Activated naive CD4-positive, alpha-beta T cell treated with anti-CD3 and anti-CD28 coated beads for 36 hours (primary cell): ENCODE measurements around the gene TSHZ3. TPM values are rescaled to one million over a fixed set of nuclear protein-coding genes. Genes with fewer than 3 reads are reported as not detected.
A peak's percentile ranks its signal among the peaks of the same experiment; 100 is the strongest.

Source experiments
- CTCF ChIA-PET: fragments of 350-600 bp; sonication (Branson Sonifier 250); formaldehyde crosslinking; loops from one replicate; lab custom pipeline; 2021; ENCODE audit warnings: antibody characterized with exemption; lab: Charles Lee
- DNase-seq: peaks from one replicate; pipeline ENCODE4 v3.0.0-alpha.2; 2020
- H3K27ac Mint-ChIP-seq: one replicate; pipeline ENCODE4 v1.8.0; 2021; ENCODE audit warnings: mild to moderate bottlenecking, mixed read lengths
- H3K27me3 Mint-ChIP-seq: one replicate; pipeline ENCODE4 v1.8.0; 2021; ENCODE audit warnings: low read depth, mixed read lengths
- H3K36me3 Mint-ChIP-seq: one replicate; pipeline ENCODE4 v1.8.0; 2021; ENCODE audit warnings: low read depth, mixed read lengths
- H3K4me1 Mint-ChIP-seq: one replicate; pipeline ENCODE4 v1.8.0; 2021; ENCODE audit warnings: low read depth, mixed read lengths
- H3K4me3 Mint-ChIP-seq: one replicate; pipeline ENCODE4 v1.8.0; 2021; ENCODE audit warnings: mild to moderate bottlenecking, moderate library complexity, mixed read lengths
- H3K9me3 Mint-ChIP-seq: one replicate; pipeline ENCODE4 v1.8.0; 2021; ENCODE audit warnings: mixed read lengths
- intact Hi-C: fragments of 100-400 bp; cut with micrococcal nuclease; formaldehyde crosslinking; loops from one replicate; pipeline ENCODE4 v1.15.1; 2023
- total RNA-seq, 2 experiments: library from RNA; stranded (reverse); gene quantifications; one replicate each; pipeline ENCODE4 v1.2.3, GENCODE V29; 2021

TSHZ3 gene
- total RNA-seq, 2 experiments from 2014 or later = 1.6 to 2.0 TPM

- H3K9me3 Mint-ChIP-seq = no peaks in the 10 kb centered on the region
- H3K27me3 Mint-ChIP-seq = peaks cover 24% of the 10 kb centered on the region
- no peaks in the 10 kb centered on the region for H3K36me3 Mint-ChIP-seq
- intact Hi-C loops = loop anchor here (5.0 kb wide), 1 partner anchor 292 kb away; no protein-coding TSS in a partner anchor
- CTCF ChIA-PET = no interaction called here
- no peak overlapping the region for H3K27ac Mint-ChIP-seq
- no peak overlapping the region for H3K4me3 Mint-ChIP-seq
- DNase-seq = no peak
- H3K4me1 Mint-ChIP-seq = peaks cover 25% of the 10 kb centered on the region
Observed at GRCh38 chr19:31344403-31344802, 4.8 kb downstream of the TSHZ3 start.

DNA sequence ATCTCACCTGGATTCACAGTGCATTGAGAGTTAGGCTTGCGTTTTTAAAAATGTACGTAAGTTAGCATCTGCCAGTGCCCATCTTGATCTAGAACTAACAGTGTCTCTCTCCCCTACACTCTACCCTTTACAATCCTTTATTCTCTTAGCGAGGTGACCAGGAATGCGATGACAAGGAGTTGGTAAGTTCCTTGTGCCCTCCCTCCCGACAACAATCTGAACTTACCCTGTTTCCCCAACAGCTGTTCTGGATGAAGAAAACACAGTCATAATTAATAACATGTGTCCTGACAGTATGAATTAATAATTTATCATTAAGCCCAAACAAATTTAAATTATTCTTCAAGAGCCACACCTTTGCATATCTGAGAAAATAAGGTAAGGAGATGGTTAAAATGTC lies 6.3 kb downstream of the TSHZ3 start:
- no peaks in the 10 kb centered on the region for H3K9me3 Mint-ChIP-seq
- H3K4me3 Mint-ChIP-seq = no peak overlapping the region
- no peak for DNase-seq
- peaks cover 29% of the 10 kb centered on the region for H3K4me1 Mint-ChIP-seq
- H3K27ac Mint-ChIP-seq = no peak overlapping the region
- H3K27me3 Mint-ChIP-seq = peaks cover 18% of the 10 kb centered on the region
- intact Hi-C loops = loop anchor here (5.0 kb wide), 1 partner anchor 291 kb away; no protein-coding TSS in a partner anchor
- CTCF ChIA-PET = no interaction called here
- H3K36me3 Mint-ChIP-seq = no peaks in the 10 kb centered on the region

DNA sequence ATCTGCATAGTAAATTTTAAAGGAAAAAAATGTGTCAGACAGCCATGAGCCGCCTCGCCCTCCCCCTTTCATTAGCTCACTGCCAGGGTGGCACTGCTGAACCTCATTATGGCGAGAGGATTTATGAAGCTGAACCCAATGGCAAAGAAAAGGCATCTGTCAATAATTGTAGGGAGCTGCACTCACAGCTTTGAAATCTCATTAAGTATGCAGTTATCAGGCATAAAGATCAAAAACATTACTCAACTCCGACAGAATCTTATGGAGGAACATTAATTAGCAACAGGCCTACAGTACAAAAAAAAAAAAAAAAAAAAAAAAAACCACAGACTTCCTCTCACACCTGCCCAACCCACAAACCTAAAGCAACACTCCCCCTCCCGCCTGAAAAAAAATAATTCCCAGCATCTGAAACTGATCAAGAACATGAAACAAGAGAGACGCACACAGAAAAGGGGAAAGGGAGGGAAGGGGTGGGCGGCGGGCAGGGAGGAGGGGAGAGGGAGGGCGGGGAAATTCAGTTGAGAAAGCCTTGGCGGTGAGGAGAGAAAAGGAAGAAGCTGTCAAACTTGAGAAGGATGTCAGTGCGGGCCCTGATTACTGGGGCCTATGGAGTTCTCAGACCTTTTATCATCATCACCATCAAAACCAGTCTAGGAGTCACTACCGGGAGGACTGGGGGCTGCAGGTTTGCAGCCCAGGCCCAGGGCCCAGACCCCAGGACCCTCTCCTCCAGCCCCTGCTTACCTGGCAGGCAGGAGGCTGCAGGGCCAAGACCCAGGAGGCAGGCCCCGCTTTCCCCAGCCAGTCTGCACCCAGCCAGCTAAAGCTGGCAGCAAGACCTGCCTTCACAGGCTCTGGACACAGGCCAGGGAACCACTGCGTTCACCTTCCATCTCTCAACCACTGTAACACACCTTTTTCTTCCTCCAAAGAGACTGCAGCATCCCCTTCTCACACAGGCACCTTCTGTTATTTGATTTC lies 8.9 kb downstream of the TSHZ3 start:
- Mint-ChIP-seq H3K36me3 (no peaks in the 10 kb centered on the region), H3K4me1 (peaks cover 29% of the 10 kb centered on the region), H3K27me3 (peaks cover 4% of the 10 kb centered on the region), H3K27ac (no peak overlapping the region), H3K4me3 (peak overlapping the region; percentile 16), H3K9me3 (no peaks in the 10 kb centered on the region)
- no peak for DNase-seq
- CTCF ChIA-PET = interaction anchor here (0.7 to 1.0 kb wide), 2 partner anchors 16 to 979 kb away, joined by 3 to 4 read pairs; no protein-coding TSS in a partner anchor
- intact Hi-C loops = loop anchor here (1.0 to 5.0 kb wide), 2 partner anchors 8 to 288 kb away; no protein-coding TSS in a partner anchor

DNA sequence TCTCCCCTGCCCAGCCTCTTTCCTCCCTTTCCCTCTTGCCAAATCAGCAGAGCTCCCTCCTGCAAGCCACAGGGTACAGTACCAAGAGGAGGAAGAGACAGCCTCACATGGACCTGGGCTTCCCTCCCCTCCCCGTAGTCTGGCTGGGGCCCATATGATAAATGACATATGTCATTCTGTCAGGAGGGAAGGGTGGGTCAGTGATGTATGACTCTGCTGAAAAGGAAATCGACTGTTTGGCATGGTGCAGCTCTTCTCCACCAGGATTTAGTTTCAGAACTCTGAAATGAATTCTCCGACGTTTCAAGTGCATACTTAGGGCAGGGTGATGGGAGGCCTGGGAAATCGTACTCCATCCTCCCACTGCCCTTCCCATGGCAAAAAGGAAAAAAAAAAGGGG lies 9.8 kb downstream of the TSHZ3 start:
- H3K27me3 Mint-ChIP-seq = peaks cover 2% of the 10 kb centered on the region
- H3K36me3 Mint-ChIP-seq = no peaks in the 10 kb centered on the region
- peaks cover 29% of the 10 kb centered on the region for H3K4me1 Mint-ChIP-seq
- intact Hi-C loops = no loop called here
- no peaks in the 10 kb centered on the region for H3K9me3 Mint-ChIP-seq
- H3K27ac Mint-ChIP-seq = no peak overlapping the region
- CTCF ChIA-PET = no interaction called here
- no peak for DNase-seq
- peak overlapping the region; percentile 16 for H3K4me3 Mint-ChIP-seq

GRCh38 chr19:31338069-31338776 lies 11.0 kb downstream of the TSHZ3 start:
- intact Hi-C loops = loop anchor here (1.0 kb wide), 1 partner anchor 19 kb away; no protein-coding TSS in a partner anchor
- Mint-ChIP-seq H3K4me1 (peaks cover 29% of the 10 kb centered on the region), H3K27me3 (peaks cover 2% of the 10 kb centered on the region), H3K4me3 (no peak overlapping the region), H3K27ac (no peak overlapping the region), H3K36me3 (no peaks in the 10 kb centered on the region), H3K9me3 (no peaks in the 10 kb centered on the region)
- CTCF ChIA-PET = interaction anchor here (0.9 to 1.3 kb wide), 2 partner anchors 9 to 10 kb away, joined by 3 to 6 read pairs; no protein-coding TSS in a partner anchor
- DNase-seq = peak; percentile 59

DNA sequence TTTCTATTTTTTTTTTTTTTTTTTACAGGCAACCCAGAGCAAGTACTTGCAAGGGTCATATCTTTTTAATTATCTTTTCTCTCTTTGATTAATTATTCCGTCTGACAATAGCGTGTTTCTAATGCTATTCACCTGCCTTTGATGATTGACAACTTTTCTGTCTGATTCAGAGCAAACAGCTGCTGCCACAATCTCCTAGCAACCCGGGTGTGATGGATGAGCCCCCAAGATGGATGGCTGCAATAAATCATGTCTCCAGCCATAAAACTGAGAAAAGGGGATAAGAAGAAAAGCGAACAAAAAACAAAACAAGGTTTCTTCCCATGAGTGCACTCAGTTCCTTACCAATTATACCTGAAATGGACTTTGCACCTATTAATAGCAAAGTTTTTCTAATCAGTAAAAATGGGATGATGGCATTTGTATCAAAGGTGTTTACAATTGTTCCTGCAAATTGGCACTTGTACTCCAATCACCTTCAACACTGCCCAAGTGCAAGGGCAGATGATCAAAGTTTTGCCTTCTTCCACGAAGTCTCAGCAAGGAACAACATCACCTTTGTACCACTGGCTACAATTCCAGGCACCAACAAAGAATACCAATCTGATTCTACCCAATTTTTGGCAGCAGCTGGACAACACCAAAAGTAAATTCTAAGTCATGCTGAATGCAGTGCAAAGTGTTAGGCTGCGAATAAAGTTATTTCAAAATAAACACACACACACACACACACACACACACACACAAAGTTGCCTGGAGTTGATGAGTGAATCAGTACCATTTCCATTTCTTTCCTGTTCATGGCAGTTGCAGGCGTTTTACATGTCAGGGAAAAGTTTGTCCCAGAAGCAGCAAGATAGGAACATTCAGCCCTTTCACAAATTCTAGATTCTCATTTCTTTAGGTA lies 12.0 kb downstream of the TSHZ3 start:
- CTCF ChIA-PET = interaction anchor here (1.3 kb wide), 1 partner anchor 8 kb away, joined by 6 read pairs; no protein-coding TSS in a partner anchor
- Mint-ChIP-seq H3K4me1 (peaks cover 29% of the 10 kb centered on the region), H3K9me3 (no peaks in the 10 kb centered on the region), H3K27me3 (no peaks in the 10 kb centered on the region), H3K4me3 (no peak overlapping the region), H3K27ac (no peak overlapping the region), H3K36me3 (no peaks in the 10 kb centered on the region)
- intact Hi-C loops = no loop called here
- no peak for DNase-seq

GRCh38 chr19:31335716-31336115 lies 13.5 kb downstream of the TSHZ3 start:
- no peaks in the 10 kb centered on the region for H3K27me3 Mint-ChIP-seq
- no peaks in the 10 kb centered on the region for H3K9me3 Mint-ChIP-seq
- CTCF ChIA-PET = no interaction called here
- no peak overlapping the region for H3K27ac Mint-ChIP-seq
- H3K4me1 Mint-ChIP-seq = peaks cover 21% of the 10 kb centered on the region
- DNase-seq = no peak
- no peaks in the 10 kb centered on the region for H3K36me3 Mint-ChIP-seq
- intact Hi-C loops = no loop called here
- H3K4me3 Mint-ChIP-seq = no peak overlapping the region

- Mint-ChIP-seq H3K9me3 (no peaks in the 10 kb centered on the region), H3K27me3 (no peaks in the 10 kb centered on the region), H3K4me1 (peaks cover 14% of the 10 kb centered on the region), H3K4me3 (no peak overlapping the region), H3K27ac (no peak overlapping the region), H3K36me3 (no peaks in the 10 kb centered on the region)
- intact Hi-C loops = no loop called here
- CTCF ChIA-PET = no interaction called here
- DNase-seq = no peak
Observed at GRCh38 chr19:31334849-31335624, 14.2 kb downstream of the TSHZ3 start.

DNA sequence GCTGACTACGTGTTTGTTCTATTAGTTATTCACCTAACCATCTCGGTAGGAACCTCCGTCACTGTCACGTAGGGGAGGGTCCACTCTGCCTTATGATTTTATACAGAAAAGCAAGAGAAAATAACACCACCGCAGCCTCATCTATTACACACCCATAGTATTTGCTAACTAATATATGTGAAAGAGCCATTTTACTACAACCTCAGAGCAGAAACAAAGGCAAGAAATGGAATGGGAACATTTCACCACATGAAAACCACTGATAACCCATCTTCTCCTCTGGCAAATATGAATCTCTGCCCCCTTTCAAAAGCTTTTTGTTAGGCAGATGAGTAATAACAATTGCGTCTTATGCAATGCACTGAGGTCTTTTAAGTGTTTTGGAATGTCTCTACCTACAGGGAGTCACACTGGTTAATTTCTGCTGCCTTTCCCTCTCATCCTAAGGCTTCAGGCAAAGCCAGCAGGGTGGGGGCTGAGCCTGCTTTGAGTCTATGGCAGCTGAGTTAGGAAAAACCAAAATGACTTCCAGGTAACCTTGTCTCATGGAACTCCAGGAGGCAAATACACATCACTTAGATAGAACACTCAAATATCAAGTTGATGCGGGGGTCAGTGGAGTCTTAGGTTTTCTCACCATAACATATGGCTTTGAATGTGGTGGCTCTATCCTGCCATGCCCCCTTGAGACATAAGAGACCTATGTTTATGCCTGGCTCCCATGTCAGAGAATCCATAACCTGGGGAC lies 15.0 kb downstream of the TSHZ3 start:
- H3K36me3 Mint-ChIP-seq = no peaks in the 10 kb centered on the region
- no peak overlapping the region for H3K4me3 Mint-ChIP-seq
- no peaks in the 10 kb centered on the region for H3K9me3 Mint-ChIP-seq
- H3K27me3 Mint-ChIP-seq = no peaks in the 10 kb centered on the region
- CTCF ChIA-PET = no interaction called here
- H3K27ac Mint-ChIP-seq = no peak overlapping the region
- no peak for DNase-seq
- peaks cover 8% of the 10 kb centered on the region for H3K4me1 Mint-ChIP-seq
- intact Hi-C loops = no loop called here

- Mint-ChIP-seq H3K9me3 (no peaks in the 10 kb centered on the region), H3K4me1 (no peaks in the 10 kb centered on the region), H3K27me3 (no peaks in the 10 kb centered on the region), H3K36me3 (no peaks in the 10 kb centered on the region), H3K4me3 (no peak overlapping the region), H3K27ac (no peak overlapping the region)
- intact Hi-C loops = no loop called here
- CTCF ChIA-PET = no interaction called here
- DNase-seq = no peak
Observed at GRCh38 chr19:31332096-31332495, 17.1 kb downstream of the TSHZ3 start.

- intact Hi-C loops = no loop called here
- Mint-ChIP-seq H3K9me3 (no peaks in the 10 kb centered on the region), H3K4me1 (no peaks in the 10 kb centered on the region), H3K36me3 (no peaks in the 10 kb centered on the region), H3K4me3 (no peak overlapping the region), H3K27me3 (no peaks in the 10 kb centered on the region), H3K27ac (no peak overlapping the region)
- CTCF ChIA-PET = no interaction called here
- DNase-seq = no peak
Observed at GRCh38 chr19:31331536-31331935, 17.7 kb downstream of the TSHZ3 start.
